LoVo (cell line): ENCODE measurements around the gene TAX1BP1.
A peak's percentile ranks its signal among the peaks of the same experiment; 100 is the strongest.
"Not testable (repeated sequence)": the region's sequence is repeated elsewhere in the genome, so short reads cannot be mapped to it uniquely, and the experiment has no call there.

Experiments
- DNase-seq: peaks from one replicate; pipeline ENCODE4 v3.0.0-alpha.2; 2016; ENCODE audit warnings: low spot score

Gene TAX1BP1

DNA sequence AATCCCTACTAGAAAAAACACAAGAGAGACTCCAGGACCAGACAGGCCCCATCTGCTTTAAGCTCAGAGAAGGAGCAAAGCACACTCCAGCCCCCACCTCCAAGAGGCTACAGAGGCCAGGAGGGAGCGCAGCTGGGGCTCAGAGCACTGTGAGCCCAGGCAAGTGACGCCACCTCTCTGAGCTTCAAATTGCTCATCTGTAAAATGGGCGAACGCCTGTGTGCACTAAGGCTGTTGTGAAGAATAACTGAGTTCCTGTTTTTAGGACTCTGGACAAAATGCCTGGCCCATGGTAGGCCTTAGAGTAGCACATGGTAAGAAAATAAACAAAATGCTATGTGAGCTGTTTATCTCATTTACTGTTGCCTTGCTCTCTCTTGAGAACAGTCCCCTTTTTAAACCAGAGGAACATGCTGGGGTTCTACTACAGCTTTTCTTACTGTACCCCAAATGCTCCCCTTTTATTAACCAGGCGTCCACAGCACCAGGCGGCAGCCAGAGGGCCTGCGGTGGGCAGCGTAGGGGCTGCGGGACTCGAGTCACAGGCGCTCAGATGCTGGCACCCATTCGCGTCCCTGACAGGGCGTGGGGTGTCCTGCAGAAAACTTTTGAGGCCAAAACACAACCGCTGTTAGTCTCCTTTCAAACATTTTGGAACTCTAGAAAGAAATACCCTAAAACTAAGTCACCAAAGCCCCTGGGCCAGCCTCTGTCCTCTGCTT, 103.8 kb downstream of the TAX1BP1 start:
- no peak for DNase-seq

DNA sequence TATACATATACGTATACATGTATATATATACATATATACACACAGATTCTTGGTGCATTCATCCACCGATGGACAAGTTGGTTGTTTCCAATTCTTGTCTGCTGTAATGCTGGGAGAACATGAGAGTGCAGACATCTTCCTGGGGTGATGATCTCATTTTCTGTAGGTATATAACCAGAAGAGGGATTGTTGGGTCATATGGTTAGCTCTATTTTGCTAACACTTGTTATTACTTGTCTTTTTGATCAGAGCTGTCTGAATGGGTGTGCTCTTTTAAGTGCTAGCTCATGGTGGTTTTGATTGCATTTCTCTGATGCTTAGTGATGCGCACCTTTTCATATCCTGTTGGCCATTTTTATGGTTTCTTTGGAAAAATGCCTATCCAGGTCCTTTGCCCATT, 106.4 kb downstream of the TAX1BP1 start:
- no peak for DNase-seq

DNA sequence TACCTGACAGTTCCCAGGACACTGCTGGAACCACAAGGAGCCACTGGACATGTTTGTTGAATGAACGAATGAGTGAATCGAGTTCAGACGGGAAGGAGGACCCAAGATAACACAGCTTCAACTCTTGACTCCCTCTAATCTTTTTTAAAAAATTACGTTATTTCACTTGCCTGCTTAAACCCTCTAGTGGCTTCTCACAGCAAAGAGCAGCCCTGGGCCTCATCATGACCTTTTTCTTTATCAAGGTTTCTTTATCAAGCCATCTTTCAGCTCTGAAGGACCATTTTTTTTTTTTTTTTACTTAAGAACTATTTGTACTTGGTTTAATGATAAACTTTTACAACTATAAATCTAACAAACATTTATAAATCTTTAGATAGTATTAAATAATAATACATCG, 110.6 kb downstream of the TAX1BP1 start:
- DNase-seq = no peak

DNA sequence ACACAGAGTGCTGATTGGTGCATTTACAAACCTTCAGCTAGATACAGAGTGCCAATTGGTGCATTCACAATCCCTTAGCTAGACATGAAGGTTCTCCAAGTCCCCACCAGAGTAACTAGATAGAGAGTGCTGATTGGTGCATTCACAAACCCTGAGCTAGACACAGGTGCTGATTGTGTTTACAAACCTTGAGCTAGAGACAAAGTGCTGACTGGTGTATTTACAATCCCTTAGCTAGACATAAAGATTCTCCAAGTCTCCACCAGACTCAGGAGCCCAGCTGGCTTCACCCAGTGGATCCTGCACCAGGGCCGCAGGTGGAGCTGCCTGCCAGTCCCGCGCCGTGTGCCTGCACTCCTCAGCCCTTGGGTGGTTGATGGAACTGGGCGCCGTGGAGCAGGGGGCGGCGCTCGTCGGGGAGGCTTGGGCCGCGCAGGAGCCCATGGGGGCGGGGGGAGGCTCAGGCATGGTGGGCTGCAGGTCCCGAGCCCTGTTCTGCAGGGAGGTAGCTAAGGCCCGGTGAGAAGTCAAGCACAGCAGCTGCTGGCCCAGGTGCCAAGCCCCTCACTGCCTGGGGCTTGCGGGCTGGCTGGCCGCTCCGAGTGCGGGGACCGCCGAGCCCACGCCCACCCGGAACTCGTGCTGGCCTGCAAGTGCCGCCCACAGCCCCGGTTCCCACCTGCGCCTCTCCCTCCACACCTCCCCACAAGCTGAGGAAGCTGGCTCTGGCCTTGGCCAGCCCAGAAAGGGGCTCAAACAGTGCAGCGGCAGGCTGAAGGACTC, 116.9 kb downstream of the TAX1BP1 start:
- not testable (repeated sequence) for DNase-seq

DNA sequence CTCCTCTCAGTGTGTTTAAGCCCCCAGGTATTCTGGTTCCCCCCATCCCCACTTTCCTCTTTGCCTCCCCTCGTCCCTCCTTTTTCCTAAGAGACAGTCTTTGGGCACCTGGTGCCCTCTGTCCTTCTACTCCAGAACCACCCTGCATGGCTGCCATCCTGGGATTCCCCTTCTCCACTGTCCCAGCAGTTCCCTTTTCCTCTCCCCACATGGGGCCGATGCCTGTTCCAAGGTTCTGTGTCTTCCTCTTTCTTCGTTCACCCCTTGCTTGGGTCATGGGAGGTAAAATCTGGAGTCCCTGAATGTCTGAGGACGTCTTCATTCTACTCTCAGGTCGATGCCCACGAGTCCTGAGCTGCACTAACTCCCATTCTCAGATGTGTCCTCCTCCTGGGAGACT, 120.8 kb downstream of the TAX1BP1 start:
- DNase-seq = no peak

DNA sequence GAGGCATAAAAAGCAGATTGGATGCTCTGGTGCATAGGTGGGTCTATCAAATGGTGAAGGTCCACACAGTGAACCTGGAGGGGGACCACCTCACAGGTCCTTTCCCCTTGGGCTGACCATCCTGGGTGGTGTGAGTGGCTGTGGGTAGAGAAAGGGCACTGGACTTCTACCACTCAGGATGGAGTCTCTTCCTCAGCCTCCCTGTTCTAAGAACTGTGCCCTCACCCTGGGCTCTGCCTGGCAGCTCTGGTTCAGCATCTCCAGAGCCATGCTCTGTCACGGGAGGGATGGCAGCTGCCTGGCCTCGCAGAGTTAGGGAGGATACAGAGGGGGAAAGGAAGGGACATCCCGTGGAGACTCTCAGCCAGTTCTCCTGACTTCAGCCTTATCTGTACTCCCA, 121.8 kb downstream of the TAX1BP1 start:
- no peak for DNase-seq

DNA sequence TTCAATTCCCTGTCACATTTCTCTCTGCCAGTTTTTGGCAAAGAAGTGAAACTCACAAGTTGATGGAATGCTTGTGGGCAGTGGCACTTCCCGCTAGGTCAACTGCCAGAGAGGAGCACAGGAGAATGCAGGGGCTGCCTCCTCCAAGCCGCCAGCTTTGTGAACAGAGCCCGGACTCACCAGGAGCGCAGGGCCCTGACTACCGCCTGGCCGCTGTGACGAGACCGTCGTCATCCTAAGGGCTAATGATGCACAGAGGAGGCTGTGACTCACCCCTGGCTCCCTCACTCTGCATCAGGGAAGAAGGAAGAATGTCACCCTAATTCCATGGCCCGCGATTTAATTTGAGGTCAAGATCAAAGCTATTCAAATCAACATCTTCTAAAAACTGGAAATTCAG, 123.9 kb downstream of the TAX1BP1 start:
- DNase-seq = no peak

DNA sequence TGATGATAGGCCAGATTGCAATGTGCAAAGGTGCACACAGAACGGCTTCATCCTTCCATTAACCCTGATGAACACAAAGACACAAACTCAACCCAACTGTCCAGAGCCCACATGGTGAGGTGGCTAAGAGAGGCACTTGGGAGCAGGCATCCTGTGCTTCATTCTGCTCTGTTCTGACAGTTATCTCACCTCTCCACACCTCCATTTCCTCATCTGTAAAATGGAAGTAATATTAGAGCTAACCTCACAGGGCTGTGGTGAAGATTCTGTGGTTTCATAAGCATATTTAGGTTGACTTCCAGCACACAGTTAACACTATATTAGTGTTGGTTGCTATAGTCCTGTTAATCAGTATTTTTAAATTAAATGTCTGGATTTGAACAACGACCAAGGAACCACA, 126.3 kb downstream of the TAX1BP1 start:
- no peak for DNase-seq

DNA sequence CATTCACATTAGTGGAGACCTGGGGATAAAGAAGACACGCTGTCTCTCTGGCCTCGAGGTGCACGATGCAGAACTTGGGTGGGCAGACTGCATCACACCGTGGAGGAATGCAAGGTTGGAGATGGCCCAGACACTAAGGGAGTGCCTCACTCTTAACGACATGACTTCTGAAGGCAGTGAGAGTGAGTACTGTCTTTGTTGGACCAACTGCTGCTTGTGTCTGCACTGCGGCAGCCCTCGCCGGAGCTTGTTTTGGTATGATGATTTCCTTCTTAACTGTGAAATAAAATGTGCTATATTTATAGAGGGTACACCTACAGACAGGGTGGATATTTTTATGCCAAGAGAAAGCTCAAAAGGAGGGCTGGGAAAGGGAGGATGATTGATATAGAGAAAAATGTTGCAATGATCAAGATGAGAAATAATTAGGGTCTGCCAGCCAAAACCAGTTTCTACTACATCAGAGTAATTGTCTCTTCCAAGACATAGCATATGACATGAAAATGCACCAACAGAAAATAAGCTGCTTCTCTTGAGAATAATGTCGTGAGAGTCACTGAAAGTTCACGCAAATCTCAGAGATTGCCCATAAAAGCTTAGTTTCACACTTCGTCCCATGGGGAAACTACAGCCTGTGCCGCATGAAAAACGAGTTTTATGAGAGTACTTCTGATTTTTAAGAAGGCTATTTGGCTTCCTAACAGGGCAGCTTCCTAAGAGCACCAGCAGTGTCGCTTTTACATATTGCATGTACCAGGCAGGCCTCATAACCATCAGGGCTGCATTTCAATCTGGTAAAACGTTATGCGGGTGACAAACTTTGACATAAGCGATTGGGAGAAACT, 127.1 kb downstream of the TAX1BP1 start:
- DNase-seq = no peak

DNA sequence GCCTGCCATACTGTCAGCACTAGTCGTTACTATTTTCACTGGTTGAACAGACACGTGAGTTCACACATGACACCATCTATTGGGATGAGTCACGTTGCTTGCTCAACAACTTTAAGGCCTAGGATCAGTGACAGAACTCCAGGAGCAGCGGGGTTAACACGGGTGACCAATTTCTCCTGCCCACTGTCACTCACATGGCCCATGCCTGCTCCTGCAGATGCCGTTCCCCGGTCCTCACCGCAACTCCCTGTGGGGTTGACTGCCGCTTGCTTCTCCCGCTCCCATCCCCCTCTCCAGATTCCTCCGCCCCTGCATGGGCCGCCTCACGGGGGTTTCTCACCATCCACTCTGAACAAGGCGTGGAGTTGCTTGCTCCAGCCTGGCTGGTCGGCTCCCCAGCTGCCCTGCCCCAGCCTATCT, 128.2 kb downstream of the TAX1BP1 start:
- DNase-seq = no peak

DNA sequence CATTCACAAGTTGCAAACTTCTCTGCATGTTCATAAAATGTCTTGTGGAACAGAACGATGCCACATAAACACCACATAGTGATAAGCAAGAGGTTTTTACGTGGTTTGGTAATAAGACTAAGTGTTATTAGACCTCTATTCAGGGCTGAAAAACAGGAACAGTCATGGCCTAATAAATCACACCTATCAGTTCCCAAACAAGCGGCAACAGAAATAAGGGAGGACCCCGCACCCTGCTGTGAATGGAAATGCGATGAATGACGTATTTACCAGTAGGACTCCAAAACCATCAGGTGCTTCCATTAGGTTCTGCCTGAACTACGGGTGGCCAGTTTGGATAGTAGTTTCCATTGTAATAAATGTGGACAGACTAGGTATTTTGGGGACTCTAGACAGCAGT, 129.1 kb downstream of the TAX1BP1 start:
- no peak for DNase-seq

DNA sequence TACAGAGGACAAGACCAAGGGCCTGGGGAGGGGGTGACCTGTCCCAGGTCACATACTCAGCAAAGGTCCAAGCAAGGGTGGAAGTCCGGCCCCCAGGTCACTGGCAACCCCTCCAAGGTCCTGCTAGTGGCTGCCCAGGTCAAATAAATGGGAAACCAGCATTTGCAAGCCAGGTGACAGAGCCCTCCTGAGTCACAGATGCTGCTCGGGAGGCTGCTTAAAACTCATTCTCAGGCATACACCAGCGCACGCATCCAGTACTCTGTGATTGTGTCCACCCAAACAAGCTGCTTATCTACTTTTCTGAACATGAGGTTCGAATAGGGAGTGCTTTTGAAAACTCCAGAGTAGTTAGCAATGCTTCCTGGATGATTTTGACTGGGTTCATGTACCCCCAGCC, 130.6 kb downstream of the TAX1BP1 start:
- DNase-seq = no peak

DNA sequence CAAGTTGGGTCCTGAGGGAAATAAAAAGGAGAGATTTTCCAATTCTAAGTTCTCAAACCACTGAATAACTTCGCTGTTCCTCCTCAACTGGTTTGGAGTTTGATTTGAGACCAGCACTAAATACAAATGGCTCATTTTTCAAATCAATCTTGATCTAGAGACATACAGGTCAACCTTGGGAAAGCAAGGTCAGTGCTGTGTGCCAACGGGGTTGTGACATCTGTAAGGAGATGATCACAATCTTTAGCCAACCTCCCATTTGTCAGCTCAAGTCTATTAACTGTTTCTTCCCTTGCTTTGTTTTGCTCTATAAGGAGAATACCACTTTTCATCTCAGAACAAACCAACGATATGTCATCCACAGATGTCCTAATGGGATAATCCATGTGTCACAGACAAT, 131.1 kb downstream of the TAX1BP1 start:
- DNase-seq = no peak

DNA sequence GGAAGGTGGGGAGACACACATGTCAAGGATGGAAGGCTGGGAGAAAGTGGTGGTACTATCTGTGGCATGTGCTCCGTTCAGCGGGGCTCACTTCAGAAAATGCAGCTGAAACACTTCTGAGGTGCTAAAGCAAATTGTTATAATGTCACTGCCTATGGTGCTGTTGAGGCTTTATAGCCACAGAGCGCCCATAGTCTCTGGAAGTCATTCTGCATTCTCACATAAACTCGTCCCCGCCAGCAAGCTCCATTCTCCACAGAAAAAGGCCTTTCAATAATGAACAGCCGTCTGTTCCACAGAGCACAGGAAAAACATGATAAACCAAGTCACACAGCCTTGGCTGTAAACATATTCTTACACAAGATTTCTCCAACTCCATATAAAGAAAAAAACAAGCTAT, 131.9 kb downstream of the TAX1BP1 start:
- DNase-seq = no peak

DNA sequence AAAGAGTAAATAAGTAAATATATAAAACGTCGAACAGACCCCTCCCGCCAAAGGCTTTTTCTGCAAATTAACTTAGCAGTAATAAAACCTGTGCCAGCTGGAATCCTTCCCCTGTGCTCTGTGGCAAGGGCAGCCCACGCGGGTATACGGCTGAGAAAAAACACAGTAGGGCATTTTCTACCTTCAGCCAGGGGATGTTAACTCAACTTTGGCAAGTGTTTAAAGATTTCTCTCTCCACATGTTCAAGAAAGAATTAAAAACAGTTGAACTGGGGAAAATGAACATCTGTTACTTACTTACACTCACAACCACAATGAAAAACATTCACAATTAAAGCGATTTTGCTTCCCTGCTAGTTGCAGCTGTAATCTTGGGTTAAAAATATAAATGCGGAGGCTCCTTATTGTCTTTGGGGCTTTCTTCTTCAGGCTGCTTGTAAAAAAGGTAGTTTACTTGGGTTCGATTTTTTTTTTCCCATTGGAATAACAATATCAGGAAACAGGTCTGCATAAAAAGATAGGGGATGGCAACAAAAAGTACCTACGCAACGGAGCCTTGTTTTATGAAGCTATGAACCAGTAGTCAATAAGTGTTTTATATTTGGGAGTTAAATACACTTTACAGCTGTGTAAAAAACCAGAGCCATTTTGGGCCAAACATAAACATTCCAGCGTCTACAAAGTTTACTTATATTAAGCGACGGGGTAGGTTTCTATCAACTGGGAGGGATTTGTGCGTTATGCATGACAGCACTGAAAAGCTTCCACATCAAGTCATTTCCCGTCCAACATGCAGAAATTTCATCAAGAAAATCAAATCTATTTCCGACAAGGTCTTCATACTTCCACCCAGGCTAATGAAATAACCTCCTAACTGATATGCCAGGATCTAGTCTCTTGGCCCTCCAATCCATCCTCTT, 132.7 kb downstream of the TAX1BP1 start:
- no peak for DNase-seq

DNA sequence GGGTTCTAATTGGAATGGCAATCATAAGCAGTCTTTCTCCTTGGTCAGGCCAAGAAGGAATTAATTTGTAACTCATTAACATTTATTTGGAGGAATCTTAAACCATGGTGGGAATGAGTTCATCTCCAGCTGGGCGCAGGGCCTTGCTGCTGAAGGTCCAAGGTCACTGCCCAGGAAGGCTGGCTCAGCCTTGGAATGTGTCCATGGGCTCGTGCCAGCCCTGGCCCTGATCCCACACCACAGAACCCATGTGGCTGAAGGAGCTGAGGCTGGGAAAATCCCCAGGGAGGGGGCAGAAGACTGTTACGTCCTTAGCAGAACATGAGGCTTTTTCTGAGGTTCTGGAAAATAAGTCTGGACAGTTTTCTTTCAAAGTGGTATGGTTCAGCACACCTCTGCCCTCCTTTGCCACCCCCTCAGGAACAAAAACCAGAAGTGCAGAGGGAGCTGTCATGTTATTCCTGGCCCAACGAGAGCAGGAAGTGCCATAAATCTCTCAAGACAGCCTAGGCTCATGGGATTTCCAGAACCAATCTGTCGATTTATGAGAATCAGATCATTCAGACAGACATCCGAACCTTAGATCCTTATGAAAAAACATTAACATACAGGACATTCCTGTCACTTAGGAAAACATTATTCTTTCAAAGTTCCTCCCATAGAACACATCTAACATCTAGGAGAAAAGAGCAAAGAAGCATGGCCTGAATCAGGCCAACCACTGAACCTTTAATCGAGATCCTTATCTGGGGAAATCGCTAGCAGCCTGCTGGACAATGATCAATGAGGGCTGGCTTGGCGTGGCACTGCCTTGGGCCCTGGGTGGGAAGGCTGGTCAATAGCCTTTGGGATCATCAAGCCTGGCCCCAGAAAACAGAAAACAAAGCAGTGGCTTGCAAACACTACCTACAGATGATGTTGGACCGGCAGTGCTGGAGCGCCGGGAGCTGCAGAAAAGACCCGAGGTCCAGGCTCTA, 134.3 kb downstream of the TAX1BP1 start:
- DNase-seq = peak; percentile 52

DNA sequence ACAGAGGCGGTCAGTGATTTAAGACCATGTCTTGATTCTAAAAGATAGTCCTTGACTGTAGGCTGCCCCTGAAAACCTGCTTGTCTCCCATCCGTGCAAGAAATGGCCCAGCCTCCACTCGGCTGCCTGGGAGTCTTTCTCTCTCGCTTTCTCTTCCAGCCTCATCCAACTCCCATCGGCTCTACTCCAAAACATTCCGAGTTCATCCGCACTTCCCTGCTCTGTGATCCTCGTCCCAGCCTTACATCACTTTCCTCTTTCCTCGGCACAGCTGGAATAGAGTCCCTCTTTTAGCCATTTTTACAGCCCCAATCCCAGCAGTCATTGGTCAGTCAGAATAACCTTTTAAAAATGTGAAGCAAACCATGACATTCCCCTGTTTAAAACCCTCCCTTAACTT, 135.1 kb downstream of the TAX1BP1 start:
- DNase-seq = no peak

DNA sequence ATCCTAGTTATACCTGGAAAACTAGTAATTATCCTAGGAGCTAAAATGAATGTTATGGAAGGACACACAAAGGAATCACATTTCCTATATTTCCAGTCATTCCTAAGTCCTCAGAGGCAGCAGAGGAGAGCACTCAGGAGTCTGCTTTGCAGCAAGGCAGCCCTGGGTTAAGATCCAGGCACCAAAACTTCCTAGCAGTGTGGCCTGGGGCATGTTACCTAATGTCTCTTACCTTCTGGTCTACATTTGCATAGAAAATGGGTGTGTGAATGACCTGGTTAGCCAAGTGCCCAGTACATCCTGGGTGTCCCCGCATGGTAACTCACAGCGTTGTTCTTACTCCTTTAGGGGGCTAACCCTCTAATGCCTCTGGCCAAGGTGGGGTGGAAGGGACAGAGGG, 135.9 kb downstream of the TAX1BP1 start:
- DNase-seq = no peak

DNA sequence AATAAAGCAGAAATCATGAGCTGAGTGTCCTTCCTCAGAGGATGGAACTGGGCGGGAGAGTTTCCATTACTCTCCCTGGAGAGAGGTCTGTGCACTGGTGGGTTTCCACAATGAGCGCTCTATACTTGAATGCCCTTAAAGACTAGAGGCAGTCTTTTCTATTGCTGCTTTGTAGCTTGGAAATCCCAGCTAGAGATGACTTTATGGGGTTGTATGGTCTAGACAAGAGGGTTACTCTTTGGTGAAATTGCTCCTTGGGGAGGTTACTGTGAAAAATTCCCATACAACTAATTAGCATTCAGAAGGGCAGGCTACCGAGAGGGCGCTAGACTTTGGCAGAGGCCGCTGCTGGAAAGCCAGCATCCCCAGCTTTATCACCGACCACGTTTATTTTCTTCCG, 136.8 kb downstream of the TAX1BP1 start:
- no peak for DNase-seq
